ENCODE results near the gene RASA3.

RASA3 gene

DNA sequence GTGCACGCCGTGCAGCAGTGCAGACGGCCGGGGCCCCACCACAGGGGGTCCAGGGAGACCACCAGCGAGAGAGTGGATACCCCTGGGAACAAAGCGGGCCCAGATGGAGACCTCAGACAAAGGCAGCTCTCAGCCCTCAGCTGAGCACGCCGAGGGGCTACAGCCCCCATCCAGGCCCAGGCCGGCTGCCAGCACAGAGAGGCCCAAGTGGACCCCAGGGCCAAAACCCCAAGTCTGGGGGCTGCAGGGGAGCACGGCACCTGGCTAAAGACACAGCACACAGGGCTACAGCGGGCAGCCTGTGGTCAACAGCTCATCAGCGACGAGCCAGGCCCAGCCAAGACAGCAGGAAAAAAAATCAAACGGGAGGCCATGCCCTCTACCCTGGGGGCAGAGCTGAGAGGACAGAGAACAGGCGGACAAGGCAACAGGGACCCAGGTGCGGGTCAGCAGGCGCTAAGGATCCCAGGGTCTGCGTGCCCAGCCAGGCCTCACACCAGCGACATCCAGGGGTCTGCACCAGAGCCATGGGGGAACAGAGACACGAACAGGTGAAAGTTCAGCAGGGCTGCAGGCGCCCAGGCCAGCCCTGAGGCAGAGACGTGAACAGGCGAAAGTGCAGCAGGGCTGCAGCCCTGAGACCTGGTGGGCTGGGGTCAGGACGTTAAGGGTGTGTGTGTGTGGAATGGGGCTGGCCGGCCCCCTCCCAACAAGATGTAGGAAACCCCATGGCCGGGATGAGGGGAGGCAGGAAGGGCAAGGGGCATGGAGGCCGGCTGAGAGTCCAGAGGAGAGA is 34.3 kb downstream of the RASA3 start:
- TF ChIP-seq, protein P1, sequence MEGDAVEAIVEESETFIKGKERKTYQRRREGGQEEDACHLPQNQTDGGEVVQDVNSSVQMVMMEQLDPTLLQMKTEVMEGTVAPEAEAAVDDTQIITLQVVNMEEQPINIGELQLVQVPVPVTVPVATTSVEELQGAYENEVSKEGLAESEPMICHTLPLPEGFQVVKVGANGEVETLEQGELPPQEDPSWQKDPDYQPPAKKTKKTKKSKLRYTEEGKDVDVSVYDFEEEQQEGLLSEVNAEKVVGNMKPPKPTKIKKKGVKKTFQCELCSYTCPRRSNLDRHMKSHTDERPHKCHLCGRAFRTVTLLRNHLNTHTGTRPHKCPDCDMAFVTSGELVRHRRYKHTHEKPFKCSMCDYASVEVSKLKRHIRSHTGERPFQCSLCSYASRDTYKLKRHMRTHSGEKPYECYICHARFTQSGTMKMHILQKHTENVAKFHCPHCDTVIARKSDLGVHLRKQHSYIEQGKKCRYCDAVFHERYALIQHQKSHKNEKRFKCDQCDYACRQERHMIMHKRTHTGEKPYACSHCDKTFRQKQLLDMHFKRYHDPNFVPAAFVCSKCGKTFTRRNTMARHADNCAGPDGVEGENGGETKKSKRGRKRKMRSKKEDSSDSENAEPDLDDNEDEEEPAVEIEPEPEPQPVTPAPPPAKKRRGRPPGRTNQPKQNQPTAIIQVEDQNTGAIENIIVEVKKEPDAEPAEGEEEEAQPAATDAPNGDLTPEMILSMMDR (IDR thresholded peaks at IDR 0.05): no peak
- Histone ChIP-seq H3K36me3 (no peaks in the 10 kb centered on the region), H3K27me3 (no peaks in the 10 kb centered on the region), H3K27ac (no peak overlapping the region), H3K4me1 (ENCODE audit: control insufficient read depth in 1 of 2, insufficient read depth in 1 of 2, low read depth in 1 of 2, low read length in 1 of 2) (no peaks in the 10 kb centered on the region), H3K9me3 (no peaks in the 10 kb centered on the region), H3K4me3 (ENCODE audit: low read depth in 1 of 2, low read length in 1 of 2) (no peak overlapping the region)

DNA sequence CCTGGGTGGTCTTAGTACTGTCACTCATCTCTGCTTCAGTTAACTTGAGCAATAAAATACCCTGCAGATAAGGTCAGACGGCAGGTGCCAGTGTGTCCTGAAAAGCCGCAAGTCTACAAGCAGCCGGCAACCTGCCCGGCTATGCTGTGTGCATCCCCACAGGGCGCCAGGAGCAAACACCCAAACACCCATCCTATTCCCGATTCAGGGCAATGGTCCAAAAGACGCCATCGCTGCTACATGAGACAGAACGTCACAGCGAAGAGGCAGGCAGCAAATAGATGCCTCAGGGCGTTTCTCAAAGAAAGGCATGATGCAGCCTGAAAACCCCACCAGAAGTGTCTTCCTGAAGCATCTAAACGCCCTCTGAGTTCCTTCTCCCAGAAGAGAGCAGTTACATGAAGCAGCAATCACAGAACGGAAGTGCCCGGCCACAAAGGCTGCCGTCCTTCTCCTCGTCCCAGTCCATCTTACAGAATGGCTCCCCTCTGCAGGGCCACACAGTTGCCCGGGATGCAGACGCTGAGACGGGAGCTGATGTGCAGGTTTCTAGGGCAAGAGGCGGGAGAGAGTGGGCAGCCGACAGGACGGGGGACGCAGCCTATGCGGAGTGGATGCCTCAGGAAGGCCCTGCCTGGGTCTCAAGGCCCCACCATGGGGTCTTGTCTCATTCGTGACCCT is 35.1 kb downstream of the RASA3 start:
- Histone ChIP-seq H3K4me3 (ENCODE audit: low read depth in 1 of 2, low read length in 1 of 2) (no peak overlapping the region), H3K9me3 (no peaks in the 10 kb centered on the region), H3K27ac (no peak overlapping the region), H3K4me1 (ENCODE audit: control insufficient read depth in 1 of 2, insufficient read depth in 1 of 2, low read depth in 1 of 2, low read length in 1 of 2) (no peaks in the 10 kb centered on the region), H3K27me3 (no peaks in the 10 kb centered on the region), H3K36me3 (no peaks in the 10 kb centered on the region)
- TF ChIP-seq, protein P1 (IDR thresholded peaks at IDR 0.05): no peak

DNA sequence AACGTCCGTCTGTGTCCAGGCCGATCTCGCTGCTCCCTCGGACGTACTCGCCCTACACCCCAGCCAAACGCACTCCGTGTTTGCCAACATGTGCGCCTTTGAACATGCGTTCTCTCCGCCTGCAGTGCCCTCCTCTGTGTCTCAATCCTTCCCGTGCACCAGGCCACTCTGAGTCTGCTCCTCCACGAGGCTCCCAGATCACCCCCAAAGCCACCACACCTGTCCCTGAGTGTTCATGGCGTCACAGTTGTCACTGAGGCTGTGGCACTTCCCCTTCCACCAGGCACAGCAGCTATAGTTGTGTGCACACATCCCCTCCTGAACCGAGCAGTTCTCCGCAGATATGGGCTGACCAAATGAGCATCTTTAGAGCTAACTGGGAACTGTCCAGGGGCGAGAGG is 35.6 kb downstream of the RASA3 start:
- Histone ChIP-seq H3K27ac (no peak overlapping the region), H3K27me3 (no peaks in the 10 kb centered on the region), H3K4me1 (ENCODE audit: control insufficient read depth in 1 of 2, insufficient read depth in 1 of 2, low read depth in 1 of 2, low read length in 1 of 2) (no peaks in the 10 kb centered on the region), H3K36me3 (no peaks in the 10 kb centered on the region), H3K9me3 (no peaks in the 10 kb centered on the region), H3K4me3 (ENCODE audit: low read depth in 1 of 2, low read length in 1 of 2) (no peak overlapping the region)
- TF ChIP-seq, protein P1 (IDR thresholded peaks at IDR 0.05): no peak

- no peaks in the 10 kb centered on the region for H3K9me3 ChIP-seq
- no peak overlapping the region for H3K4me3 ChIP-seq (ENCODE audit: low read depth in 1 of 2, low read length in 1 of 2)
- no peaks in the 10 kb centered on the region for H3K27me3 ChIP-seq
- H3K36me3 ChIP-seq: no peaks in the 10 kb centered on the region
- H3K4me1 ChIP-seq (ENCODE audit: control insufficient read depth in 1 of 2, insufficient read depth in 1 of 2, low read depth in 1 of 2, low read length in 1 of 2): no peaks in the 10 kb centered on the region
- no peak overlapping the region for H3K27ac ChIP-seq
- TF ChIP-seq, protein P1 (IDR thresholded peaks at IDR 0.05): no peak
These were observed 36.4 kb downstream of the RASA3 start for GRCh38 chr13:114096031-114096485.

DNA sequence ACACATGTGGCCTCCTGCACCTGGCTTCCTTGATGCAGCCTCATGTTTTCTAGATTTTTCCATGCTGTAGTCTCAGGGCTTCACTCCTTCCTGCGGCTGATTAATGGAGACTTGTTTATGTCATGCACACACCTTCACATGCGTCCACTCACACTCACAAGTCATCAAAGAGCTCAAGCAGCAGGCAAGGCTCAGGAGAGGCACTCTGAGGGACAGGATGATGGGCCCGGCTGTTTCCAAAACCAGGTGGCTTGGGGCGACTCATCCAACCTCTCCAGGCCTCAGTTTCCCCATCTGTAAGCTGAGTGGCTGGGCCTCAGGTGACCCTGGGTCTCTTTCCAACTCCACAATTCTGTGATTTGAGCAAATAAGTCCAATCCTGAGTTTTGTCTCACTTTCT is 36.9 kb downstream of the RASA3 start:
- TF ChIP-seq, protein P1 (IDR thresholded peaks at IDR 0.05): no peak
- Histone ChIP-seq H3K9me3 (no peaks in the 10 kb centered on the region), H3K4me1 (ENCODE audit: control insufficient read depth in 1 of 2, insufficient read depth in 1 of 2, low read depth in 1 of 2, low read length in 1 of 2) (no peaks in the 10 kb centered on the region), H3K27me3 (no peaks in the 10 kb centered on the region), H3K36me3 (no peaks in the 10 kb centered on the region), H3K27ac (no peak overlapping the region), H3K4me3 (ENCODE audit: low read depth in 1 of 2, low read length in 1 of 2) (no peak overlapping the region)
